HEK293 (cell line): ENCODE results near the gene ANKRD11.
"Not testable (repeated sequence)": the region's sequence is repeated elsewhere in the genome, so short reads cannot be mapped to it uniquely, and the experiment has no call there.

ENCODE experiments used
- REST ChIP-seq: fragments of 450-650 bp; formaldehyde crosslinking; IDR thresholded peaks from 2 replicates; pipeline ENCODE4 v1.5.1; 2016; ENCODE audit warnings: missing biosample characterization, missing genetic modification characterization
- YY1 ChIP-seq: fragments of 450-650 bp; formaldehyde crosslinking; IDR thresholded peaks from 2 replicates; pipeline ENCODE4 v1.5.1; 2018; ENCODE audit warnings: missing biosample characterization, missing genetic modification characterization
- ZNF146 ChIP-seq: fragments of 450-650 bp; formaldehyde crosslinking; IDR thresholded peaks from 2 replicates; pipeline ENCODE4 v1.5.1; 2016; ENCODE audit warnings: missing biosample characterization, missing genetic modification characterization
- ZNF510 ChIP-seq: fragments of 450-650 bp; formaldehyde crosslinking; IDR thresholded peaks from 2 replicates; pipeline ENCODE4 v1.5.1; 2018; ENCODE audit warnings: mild to moderate bottlenecking, missing genetic modification characterization, missing biosample characterization; ENCODE audit not compliant: insufficient replicate concordance
- ZNF664 ChIP-seq: fragments of 450-650 bp; formaldehyde crosslinking; IDR thresholded peaks from 2 replicates; pipeline ENCODE4 v1.5.1; 2016; ENCODE audit warnings: missing biosample characterization, missing genetic modification characterization
- ZNF707 ChIP-seq: fragments of 450-650 bp; formaldehyde crosslinking; IDR thresholded peaks from 2 replicates; pipeline ENCODE4 v1.5.1; 2016; ENCODE audit warnings: missing biosample characterization, missing genetic modification characterization
- ZNF776 ChIP-seq: fragments of 450-650 bp; formaldehyde crosslinking; IDR thresholded peaks from 2 replicates; pipeline ENCODE4 v1.5.0; 2017; ENCODE audit warnings: missing biosample characterization, missing genetic modification characterization, borderline replicate concordance
- ZNF830 ChIP-seq: fragments of 450-650 bp; IDR thresholded peaks from 2 replicates; pipeline ENCODE4 v1.5.0; 2018; ENCODE audit warnings: missing biosample characterization, missing genetic modification characterization, low read depth, mild to moderate bottlenecking, moderate library complexity
- TF ChIP-seq, protein P1 (sequence below): fragments of 450-650 bp; formaldehyde crosslinking; IDR thresholded peaks from 2 replicates; pipeline ENCODE4 v1.5.1; 2016; ENCODE audit warnings: missing biosample characterization, missing genetic modification characterization
- TF ChIP-seq, protein P2 (sequence below): fragments of 450-650 bp; formaldehyde crosslinking; IDR thresholded peaks from 2 replicates; pipeline ENCODE4 v1.5.1; 2017; ENCODE audit warnings: missing biosample characterization, missing genetic modification characterization

DNA sequence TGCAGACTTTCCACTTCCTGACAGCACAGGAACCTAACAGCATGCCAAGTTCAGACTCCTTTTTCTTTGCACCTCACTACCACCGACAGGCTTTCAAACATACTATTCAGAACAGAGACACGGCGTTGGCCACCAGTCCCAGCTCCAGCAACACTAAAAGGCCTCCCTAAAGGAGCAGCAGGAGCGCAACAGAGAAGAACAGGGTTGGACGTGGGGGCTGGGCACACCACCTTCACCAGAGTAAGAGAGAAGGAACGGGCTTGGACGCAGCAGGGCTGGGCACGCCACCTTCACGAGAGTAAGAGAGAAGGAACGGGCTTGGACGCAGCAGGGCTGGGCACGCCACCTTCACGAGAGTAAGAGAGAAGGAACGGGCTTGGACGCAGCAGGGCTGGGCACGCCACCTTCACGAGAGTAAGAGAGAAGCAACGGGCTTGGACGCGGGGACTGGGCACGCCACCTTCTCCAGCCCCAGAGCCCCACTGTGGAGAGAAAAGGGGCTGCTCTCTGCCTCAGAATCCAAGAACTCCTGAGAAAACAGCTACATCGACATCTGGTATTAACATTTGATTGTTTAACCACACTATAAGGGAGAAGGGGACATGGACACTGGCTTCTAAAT, 56.9 kb downstream of the ANKRD11 start:
- not testable (repeated sequence) for TF ChIP-seq ZNF776 (tag by site-specific recombination); ZNF830 (tag by site-specific recombination); ZNF146; ZNF510 (tag by site-specific recombination); YY1 (tag by site-specific recombination); ZNF664 (tag by site-specific recombination); REST; ZNF707
- TF ChIP-seq, protein P1, sequence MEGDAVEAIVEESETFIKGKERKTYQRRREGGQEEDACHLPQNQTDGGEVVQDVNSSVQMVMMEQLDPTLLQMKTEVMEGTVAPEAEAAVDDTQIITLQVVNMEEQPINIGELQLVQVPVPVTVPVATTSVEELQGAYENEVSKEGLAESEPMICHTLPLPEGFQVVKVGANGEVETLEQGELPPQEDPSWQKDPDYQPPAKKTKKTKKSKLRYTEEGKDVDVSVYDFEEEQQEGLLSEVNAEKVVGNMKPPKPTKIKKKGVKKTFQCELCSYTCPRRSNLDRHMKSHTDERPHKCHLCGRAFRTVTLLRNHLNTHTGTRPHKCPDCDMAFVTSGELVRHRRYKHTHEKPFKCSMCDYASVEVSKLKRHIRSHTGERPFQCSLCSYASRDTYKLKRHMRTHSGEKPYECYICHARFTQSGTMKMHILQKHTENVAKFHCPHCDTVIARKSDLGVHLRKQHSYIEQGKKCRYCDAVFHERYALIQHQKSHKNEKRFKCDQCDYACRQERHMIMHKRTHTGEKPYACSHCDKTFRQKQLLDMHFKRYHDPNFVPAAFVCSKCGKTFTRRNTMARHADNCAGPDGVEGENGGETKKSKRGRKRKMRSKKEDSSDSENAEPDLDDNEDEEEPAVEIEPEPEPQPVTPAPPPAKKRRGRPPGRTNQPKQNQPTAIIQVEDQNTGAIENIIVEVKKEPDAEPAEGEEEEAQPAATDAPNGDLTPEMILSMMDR (tag by site-specific recombination), result not testable (repeated sequence)
- TF ChIP-seq, protein P2, sequence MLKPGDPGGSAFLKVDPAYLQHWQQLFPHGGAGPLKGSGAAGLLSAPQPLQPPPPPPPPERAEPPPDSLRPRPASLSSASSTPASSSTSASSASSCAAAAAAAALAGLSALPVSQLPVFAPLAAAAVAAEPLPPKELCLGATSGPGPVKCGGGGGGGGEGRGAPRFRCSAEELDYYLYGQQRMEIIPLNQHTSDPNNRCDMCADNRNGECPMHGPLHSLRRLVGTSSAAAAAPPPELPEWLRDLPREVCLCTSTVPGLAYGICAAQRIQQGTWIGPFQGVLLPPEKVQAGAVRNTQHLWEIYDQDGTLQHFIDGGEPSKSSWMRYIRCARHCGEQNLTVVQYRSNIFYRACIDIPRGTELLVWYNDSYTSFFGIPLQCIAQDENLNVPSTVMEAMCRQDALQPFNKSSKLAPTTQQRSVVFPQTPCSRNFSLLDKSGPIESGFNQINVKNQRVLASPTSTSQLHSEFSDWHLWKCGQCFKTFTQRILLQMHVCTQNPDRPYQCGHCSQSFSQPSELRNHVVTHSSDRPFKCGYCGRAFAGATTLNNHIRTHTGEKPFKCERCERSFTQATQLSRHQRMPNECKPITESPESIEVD (tag by site-specific recombination), result not testable (repeated sequence)
